ENCODE measurements around the gene PCDH8. TPM values are rescaled to one million over a fixed set of nuclear protein-coding genes. Genes with fewer than 3 reads are reported as not detected.

Gene PCDH8
- total RNA-seq, 1 experiment from 2014 or later = 0.83 TPM

DNA sequence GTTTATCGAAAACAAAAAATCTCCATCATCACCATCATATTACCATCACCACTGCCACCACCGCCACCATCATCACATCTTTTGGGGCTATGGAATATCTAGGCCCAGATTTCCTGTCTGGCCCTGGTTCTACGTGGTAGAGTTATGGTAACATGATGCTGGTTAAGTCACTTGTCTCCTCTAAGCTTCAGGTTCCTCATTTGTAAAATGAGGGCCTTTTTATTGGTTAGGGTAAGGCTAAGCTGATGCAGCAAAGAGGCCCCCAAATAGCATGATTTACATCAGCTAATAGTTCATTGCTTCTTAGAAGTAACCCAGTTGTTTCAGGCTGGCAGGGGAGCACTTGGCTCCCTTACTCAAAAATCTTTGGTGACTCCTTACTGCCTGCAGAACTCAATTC is 37.9 kb downstream of the PCDH8 start:
- Histone ChIP-seq H3K4me3 (ENCODE audit: insufficient read depth, low read depth, low read length) (no peak overlapping the region), H3K27me3 (ENCODE audit: control insufficient read depth, insufficient read depth, low read length) (no peaks in the 10 kb centered on the region), H3K36me3 (replicated peaks; ENCODE audit: control insufficient read depth, insufficient read depth, low read length) (no peaks in the 10 kb centered on the region)
- no peak for DNase-seq

DNA sequence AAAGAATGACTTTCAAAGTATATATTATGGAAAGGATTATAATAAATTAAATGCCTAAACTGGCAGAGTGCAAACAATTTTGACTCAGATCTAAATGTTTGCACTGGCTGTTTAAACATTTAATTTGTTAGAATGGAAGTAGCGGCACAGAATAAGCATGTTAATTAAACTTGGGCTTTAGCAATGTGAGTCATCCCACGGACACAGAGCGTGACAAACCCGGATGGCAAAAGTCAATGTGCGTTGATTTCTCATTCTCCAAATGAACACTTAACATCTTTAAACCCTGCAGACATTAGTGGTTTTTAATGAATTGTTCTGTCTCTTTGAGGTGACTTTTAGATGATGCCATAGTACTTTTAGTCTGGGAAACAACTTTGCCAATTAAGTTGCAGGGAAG is 38.4 kb downstream of the PCDH8 start:
- no peak for DNase-seq
- no peak overlapping the region for H3K4me3 ChIP-seq (ENCODE audit: insufficient read depth, low read depth, low read length)
- H3K27me3 ChIP-seq (ENCODE audit: control insufficient read depth, insufficient read depth, low read length) = no peaks in the 10 kb centered on the region
- no peaks in the 10 kb centered on the region for H3K36me3 ChIP-seq (replicated peaks; ENCODE audit: control insufficient read depth, insufficient read depth, low read length)

DNA sequence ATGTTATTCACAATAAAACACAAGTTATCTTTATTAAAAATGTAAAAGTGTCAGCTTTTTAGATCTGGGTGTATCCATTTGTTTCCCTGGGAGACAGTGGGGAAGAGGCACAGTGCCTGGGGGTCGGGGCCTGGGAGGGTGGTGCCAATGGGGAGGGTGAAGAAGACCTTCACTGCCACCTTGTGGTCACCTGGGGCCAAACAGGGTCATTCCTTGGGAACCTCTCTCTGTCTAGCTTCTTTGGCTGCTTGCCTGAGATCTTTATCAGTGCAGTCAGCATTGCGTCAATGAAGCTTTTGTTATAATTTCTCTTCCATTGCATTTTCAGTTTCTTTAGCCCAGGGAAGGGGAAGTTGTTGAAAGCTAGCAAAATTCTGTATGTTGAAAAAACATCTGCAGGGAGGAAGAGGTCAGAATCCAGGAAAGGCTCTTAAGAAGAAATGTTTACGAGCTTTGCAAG is 39.1 kb downstream of the PCDH8 start:
- peak; percentile 93 for DNase-seq
- Histone ChIP-seq H3K4me3 (ENCODE audit: insufficient read depth, low read depth, low read length) (no peak overlapping the region), H3K36me3 (replicated peaks; ENCODE audit: control insufficient read depth, insufficient read depth, low read length) (no peaks in the 10 kb centered on the region)

DNA sequence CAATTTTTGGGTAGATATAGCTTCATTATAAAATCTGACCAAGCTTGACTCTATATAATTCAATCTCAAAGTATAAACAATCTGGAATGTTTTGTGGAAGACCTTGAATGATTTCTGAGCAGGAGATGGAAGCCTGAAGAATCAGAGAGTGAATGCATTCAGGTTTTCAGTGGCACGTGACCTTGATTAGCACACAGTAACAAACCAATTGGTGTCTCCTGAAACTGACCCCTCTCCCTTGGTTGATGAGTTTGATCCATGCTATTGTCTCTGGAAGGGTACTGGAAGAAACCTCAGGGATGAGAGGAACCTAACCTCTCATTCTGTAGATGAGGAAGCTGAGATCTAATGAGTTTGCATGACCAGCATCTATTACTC is 39.6 kb downstream of the PCDH8 start:
- H3K4me3 ChIP-seq (ENCODE audit: insufficient read depth, low read depth, low read length) = no peak overlapping the region
- no peak for DNase-seq
- H3K36me3 ChIP-seq (replicated peaks; ENCODE audit: control insufficient read depth, insufficient read depth, low read length) = no peaks in the 10 kb centered on the region
- H3K27me3 ChIP-seq (ENCODE audit: control insufficient read depth, insufficient read depth, low read length) = no peaks in the 10 kb centered on the region

More for the DNA sequence above, 39.1 kb downstream of the PCDH8 start:
- no peaks in the 10 kb centered on the region for H3K27me3 ChIP-seq (ENCODE audit: control insufficient read depth, insufficient read depth, low read length)

GRCh38 chr13:52806029-52806428 is 42.4 kb downstream of the PCDH8 start:
- no peak for DNase-seq
- no peaks in the 10 kb centered on the region for H3K27me3 ChIP-seq (ENCODE audit: control insufficient read depth, insufficient read depth, low read length)
- no peak overlapping the region for H3K4me3 ChIP-seq (ENCODE audit: insufficient read depth, low read depth, low read length)
- H3K36me3 ChIP-seq (replicated peaks; ENCODE audit: control insufficient read depth, insufficient read depth, low read length) = no peaks in the 10 kb centered on the region

GRCh38 chr13:52804202-52804641 is 44.2 kb downstream of the PCDH8 start:
- DNase-seq = no peak
- Histone ChIP-seq H3K36me3 (replicated peaks; ENCODE audit: control insufficient read depth, insufficient read depth, low read length) (no peaks in the 10 kb centered on the region), H3K27me3 (ENCODE audit: control insufficient read depth, insufficient read depth, low read length) (no peaks in the 10 kb centered on the region), H3K4me3 (ENCODE audit: insufficient read depth, low read depth, low read length) (no peak overlapping the region)

- DNase-seq = no peak
- Histone ChIP-seq H3K27me3 (ENCODE audit: control insufficient read depth, insufficient read depth, low read length) (no peaks in the 10 kb centered on the region), H3K4me3 (ENCODE audit: insufficient read depth, low read depth, low read length) (no peak overlapping the region), H3K36me3 (replicated peaks; ENCODE audit: control insufficient read depth, insufficient read depth, low read length) (no peaks in the 10 kb centered on the region)
These were observed 47.6 kb downstream of the PCDH8 start for GRCh38 chr13:52800856-52801255.

- Histone ChIP-seq H3K36me3 (replicated peaks; ENCODE audit: control insufficient read depth, insufficient read depth, low read length) (no peaks in the 10 kb centered on the region), H3K27me3 (ENCODE audit: control insufficient read depth, insufficient read depth, low read length) (no peaks in the 10 kb centered on the region; the same call in 1 of the 2 replicates), H3K4me3 (ENCODE audit: insufficient read depth, low read depth, low read length) (no peak overlapping the region)
- no peak for DNase-seq
These were observed 49.5 kb downstream of the PCDH8 start for GRCh38 chr13:52798770-52799430.

- Histone ChIP-seq H3K4me3 (ENCODE audit: insufficient read depth, low read depth, low read length) (no peak overlapping the region), H3K27me3 (ENCODE audit: control insufficient read depth, insufficient read depth, low read length) (no peaks in the 10 kb centered on the region; the same call in 1 of the 2 replicates), H3K36me3 (replicated peaks; ENCODE audit: control insufficient read depth, insufficient read depth, low read length) (no peaks in the 10 kb centered on the region)
- no peak for DNase-seq
These were observed 51.3 kb downstream of the PCDH8 start for GRCh38 chr13:52797176-52797575.

DNA sequence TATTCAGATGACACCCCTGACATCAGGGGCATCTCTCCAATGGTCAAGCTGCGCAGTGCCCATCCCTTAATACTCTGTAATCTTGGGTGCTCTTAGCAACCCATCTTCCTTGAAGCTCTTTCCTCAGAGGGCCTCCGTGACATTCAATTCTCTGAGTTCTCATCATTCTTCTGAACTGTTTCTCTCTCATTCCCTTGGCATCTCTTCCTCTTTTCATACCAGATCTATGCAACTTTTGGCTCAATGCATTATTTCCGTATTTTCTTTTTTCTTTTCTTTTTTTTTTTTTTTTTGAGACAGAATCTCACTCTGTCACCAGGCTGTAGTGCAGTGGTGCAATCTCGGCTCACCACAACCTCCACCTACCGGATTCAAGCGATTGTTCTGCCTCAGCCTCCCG is 53.9 kb downstream of the PCDH8 start:
- H3K27me3 ChIP-seq (ENCODE audit: control insufficient read depth, insufficient read depth, low read length) = no peaks in the 10 kb centered on the region; the same call in 1 of the 2 replicates
- no peak for DNase-seq
- no peaks in the 10 kb centered on the region for H3K36me3 ChIP-seq (replicated peaks; ENCODE audit: control insufficient read depth, insufficient read depth, low read length)
- H3K4me3 ChIP-seq (ENCODE audit: insufficient read depth, low read depth, low read length) = no peak overlapping the region

DNA sequence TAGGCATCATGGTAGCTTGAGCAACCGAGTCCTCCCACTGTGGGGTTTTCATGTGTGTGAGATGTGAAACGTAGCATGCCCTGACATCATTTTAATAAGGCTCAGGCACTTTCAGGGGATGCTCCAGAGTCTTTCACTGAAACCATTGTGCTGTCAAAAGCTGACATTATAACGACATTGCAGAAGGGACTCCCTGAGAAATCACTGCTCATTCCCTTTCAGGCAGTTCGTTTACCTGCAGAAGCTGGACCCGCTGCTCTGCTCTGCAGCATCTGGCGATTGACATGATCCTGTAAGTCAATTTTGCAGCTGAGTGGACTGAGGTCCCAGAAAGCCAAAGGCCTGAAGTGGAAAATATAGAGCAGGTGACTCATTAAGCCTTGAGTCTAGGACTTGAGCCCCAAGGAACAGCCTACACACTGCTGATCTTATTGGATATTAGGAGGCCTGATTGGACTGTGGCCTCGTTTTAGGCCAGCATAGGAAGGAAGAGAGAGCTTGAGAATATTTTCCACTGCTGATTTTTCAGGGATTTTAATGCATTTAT is 54.9 kb downstream of the PCDH8 start:
- Histone ChIP-seq H3K27me3 (ENCODE audit: control insufficient read depth, insufficient read depth, low read length) (no peaks in the 10 kb centered on the region; the same call in 1 of the 2 replicates), H3K4me3 (ENCODE audit: insufficient read depth, low read depth, low read length) (no peak overlapping the region), H3K36me3 (replicated peaks; ENCODE audit: control insufficient read depth, insufficient read depth, low read length) (no peaks in the 10 kb centered on the region)
- DNase-seq = no peak

Other genes starting within 250 kb of the PCDH8 start
- gene HNRNPA1L2, start 206.2 kb downstream of the PCDH8 start, total RNA-seq (2014; rRNA removed; shearing (Covaris generic)) = 1.7 TPM in 2 replicates
- gene SUGT1, start 195.8 kb downstream of the PCDH8 start, total RNA-seq (2014; rRNA removed; shearing (Covaris generic)) = 39.9 and 47.7 TPM in 2 replicates
- 42.6 and 51.7 TPM in 2 replicates for gene CNMD, start 108.8 kb downstream of the PCDH8 start, total RNA-seq (2014; rRNA removed; shearing (Covaris generic))
- not detected in 2 replicates for gene OLFM4, start 180.2 kb upstream of the PCDH8 start, total RNA-seq (2014; rRNA removed; shearing (Covaris generic))